ENCODE data around the gene CCDC6.

DNA sequence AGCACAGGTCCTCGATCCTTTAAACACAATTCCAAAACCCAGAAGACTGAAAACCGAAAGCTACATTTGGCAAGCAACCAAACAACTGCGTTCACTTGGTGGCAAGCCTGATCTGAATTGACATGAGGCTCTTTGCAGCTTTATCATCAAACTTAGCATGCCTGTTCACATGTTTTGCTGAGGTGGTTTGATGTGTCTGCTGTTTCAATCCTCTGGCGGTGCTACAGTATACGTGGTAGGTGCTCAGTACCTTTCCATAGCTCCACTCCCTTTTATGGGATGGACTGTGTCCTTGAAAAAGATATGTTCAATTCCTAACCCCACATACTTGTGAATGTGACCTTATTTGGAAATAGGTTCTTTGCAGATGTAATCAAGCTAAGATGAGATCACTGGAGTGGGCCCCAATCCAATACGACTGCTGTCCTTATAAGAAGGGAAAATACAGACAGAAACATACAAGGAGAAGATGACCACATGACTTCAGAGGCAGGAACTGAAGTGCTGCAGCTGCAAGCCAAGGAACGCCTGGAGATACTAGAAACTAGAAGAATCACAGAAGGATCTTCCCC is 33.4 kb downstream of the CCDC6 start:
- TF ChIP-seq, protein P1, sequence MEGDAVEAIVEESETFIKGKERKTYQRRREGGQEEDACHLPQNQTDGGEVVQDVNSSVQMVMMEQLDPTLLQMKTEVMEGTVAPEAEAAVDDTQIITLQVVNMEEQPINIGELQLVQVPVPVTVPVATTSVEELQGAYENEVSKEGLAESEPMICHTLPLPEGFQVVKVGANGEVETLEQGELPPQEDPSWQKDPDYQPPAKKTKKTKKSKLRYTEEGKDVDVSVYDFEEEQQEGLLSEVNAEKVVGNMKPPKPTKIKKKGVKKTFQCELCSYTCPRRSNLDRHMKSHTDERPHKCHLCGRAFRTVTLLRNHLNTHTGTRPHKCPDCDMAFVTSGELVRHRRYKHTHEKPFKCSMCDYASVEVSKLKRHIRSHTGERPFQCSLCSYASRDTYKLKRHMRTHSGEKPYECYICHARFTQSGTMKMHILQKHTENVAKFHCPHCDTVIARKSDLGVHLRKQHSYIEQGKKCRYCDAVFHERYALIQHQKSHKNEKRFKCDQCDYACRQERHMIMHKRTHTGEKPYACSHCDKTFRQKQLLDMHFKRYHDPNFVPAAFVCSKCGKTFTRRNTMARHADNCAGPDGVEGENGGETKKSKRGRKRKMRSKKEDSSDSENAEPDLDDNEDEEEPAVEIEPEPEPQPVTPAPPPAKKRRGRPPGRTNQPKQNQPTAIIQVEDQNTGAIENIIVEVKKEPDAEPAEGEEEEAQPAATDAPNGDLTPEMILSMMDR (IDR thresholded peaks at IDR 0.05; ENCODE audit: low read depth, low read length) = no peak
- TF ChIP-seq POLR2A (IDR thresholded peaks at IDR 0.05; ENCODE audit: extremely low read depth, insufficient read length) = no peak
